ENCODE measurements around the gene CREBBP. TPM values are rescaled to one million over a fixed set of nuclear protein-coding genes. Genes with fewer than 3 reads are reported as not detected.

CREBBP gene
- total RNA-seq, 1 experiment from 2014 or later = 79.1 TPM

DNA sequence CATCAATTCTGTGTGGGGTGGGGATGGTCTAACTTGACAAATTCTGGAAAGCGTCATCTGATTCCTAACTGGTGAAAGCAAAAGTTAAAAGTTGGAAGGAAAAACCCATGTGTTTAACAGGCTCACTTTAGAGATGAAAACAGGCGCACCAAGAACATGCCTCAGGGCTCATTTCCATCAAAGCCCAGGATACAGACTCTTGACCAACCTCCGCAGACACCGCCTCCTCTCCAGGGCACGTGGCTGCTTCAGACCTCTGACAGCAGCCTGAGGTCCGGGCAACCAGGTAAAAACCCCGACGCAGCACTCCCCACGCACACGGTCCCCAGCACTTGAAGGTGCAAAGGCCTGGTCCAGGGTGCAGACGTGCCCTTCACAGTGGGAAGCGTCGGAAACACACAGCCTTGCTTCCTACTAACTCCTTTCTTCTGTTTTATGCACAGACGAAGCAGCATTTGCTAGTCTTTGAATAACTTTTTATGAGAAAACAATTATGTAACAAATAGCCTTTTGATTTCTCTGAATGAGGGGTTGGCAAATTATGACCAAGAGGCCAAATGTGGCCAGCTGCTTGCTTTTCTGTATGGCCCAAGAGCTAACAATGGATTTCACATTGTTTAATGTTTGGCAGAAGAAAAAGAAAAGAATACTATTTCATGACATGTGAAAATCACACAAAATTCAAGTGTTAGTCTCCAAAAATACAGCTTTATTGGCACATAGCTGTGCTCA, 119.0 kb downstream of the CREBBP start:
- no peak overlapping the region for H2AK5ac ChIP-seq (ENCODE audit: insufficient read length, low read length)
- Mint-ChIP-seq H3K36me3 (ENCODE audit: insufficient read depth in 1 of 3, low read depth in 3 of 3) (peaks cover 8 to 84% (median 53%) of the 10 kb centered on the region in 3 experiments; a peak in 6 of 7 replicates), H3K4me1 (no peaks in the 10 kb centered on the region), H3K9me3 (no peaks in the 10 kb centered on the region), H3K4me3 (no peak overlapping the region), H3K27ac (peak overlapping the region in 2 of 3 experiments; percentile 28 to 69; a peak in 3 of 7 replicates), H3K27me3 (ENCODE audit: low read depth) (no peaks in the 10 kb centered on the region)
- H3K14ac ChIP-seq (ENCODE audit: insufficient read depth, low read length) = no peak overlapping the region
- H3K23me2 ChIP-seq (ENCODE audit: insufficient read length, low read depth, low read length, poor library complexity, severe bottlenecking) = no peaks in the 10 kb centered on the region
- H2BK12ac ChIP-seq (ENCODE audit: insufficient read length, low read depth, low read length) = no peak overlapping the region
- H4K91ac ChIP-seq (ENCODE audit: insufficient read length, low read depth, low read length) = no peak overlapping the region
- no peak overlapping the region for H3K4ac ChIP-seq (ENCODE audit: low read depth, low read length)
- no peak for DNase-seq
- no peak overlapping the region for H3K56ac ChIP-seq (ENCODE audit: insufficient read length, low read depth, low read length)
- H3K27ac ChIP-seq (ENCODE audit: insufficient read length, low read depth, low read length) = no peak overlapping the region
- TF ChIP-seq, protein P1, sequence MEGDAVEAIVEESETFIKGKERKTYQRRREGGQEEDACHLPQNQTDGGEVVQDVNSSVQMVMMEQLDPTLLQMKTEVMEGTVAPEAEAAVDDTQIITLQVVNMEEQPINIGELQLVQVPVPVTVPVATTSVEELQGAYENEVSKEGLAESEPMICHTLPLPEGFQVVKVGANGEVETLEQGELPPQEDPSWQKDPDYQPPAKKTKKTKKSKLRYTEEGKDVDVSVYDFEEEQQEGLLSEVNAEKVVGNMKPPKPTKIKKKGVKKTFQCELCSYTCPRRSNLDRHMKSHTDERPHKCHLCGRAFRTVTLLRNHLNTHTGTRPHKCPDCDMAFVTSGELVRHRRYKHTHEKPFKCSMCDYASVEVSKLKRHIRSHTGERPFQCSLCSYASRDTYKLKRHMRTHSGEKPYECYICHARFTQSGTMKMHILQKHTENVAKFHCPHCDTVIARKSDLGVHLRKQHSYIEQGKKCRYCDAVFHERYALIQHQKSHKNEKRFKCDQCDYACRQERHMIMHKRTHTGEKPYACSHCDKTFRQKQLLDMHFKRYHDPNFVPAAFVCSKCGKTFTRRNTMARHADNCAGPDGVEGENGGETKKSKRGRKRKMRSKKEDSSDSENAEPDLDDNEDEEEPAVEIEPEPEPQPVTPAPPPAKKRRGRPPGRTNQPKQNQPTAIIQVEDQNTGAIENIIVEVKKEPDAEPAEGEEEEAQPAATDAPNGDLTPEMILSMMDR (conservative IDR thresholded peaks at IDR 0.05) = no peak
- H3K27me3 ChIP-seq (ENCODE audit: insufficient read depth, low read length) = no peaks in the 10 kb centered on the region
- no peak overlapping the region for H3K18ac ChIP-seq (ENCODE audit: insufficient read length, low read depth, low read length)
- H2BK120ac ChIP-seq (ENCODE audit: low read depth, low read length, poor library complexity, severe bottlenecking) = no peak overlapping the region
- no peak overlapping the region for H2AFZ ChIP-seq (ENCODE audit: low read length)
- no peaks in the 10 kb centered on the region for H4K20me1 ChIP-seq (ENCODE audit: control insufficient read depth, insufficient read depth, insufficient read length)
- H4K8ac ChIP-seq (replicated peaks; ENCODE audit: insufficient read length, low read depth, low read length) = no peak overlapping the region
- H3K23ac ChIP-seq (ENCODE audit: insufficient read length, low read depth, low read length) = no peak overlapping the region
- no peak overlapping the region for H2BK20ac ChIP-seq (ENCODE audit: low read depth, low read length, poor library complexity, severe bottlenecking)
- no peak overlapping the region for H3K9ac ChIP-seq (ENCODE audit: extremely low read depth, insufficient read length, low read length)
- H3T11ph ChIP-seq (ENCODE audit: low read length) = no peak overlapping the region
- no peak overlapping the region for H2BK5ac ChIP-seq (ENCODE audit: insufficient read length, low read length)
- H3K79me2 ChIP-seq (ENCODE audit: insufficient read depth, low read length) = no peaks in the 10 kb centered on the region
- no peaks in the 10 kb centered on the region for H3K4me1 ChIP-seq (ENCODE audit: insufficient read depth, low read length)
- no peaks in the 10 kb centered on the region for H3K9me3 ChIP-seq (ENCODE audit: control insufficient read depth, low read depth, low read length)
- H3K79me1 ChIP-seq (ENCODE audit: insufficient read depth, low read depth, low read length, poor library complexity, severe bottlenecking) = peaks cover 6% of the 10 kb centered on the region
- H3K4me2 ChIP-seq (ENCODE audit: insufficient read depth, insufficient read length, low read length) = no peak overlapping the region
- H2BK15ac ChIP-seq (ENCODE audit: low read depth, low read length) = no peak overlapping the region
- no CpG with 5 or more reads among the region's 14 CpGs for WGBS (ENCODE audit: extremely low coverage, insufficient read length, low lambda C conversion rate)
- H4K5ac ChIP-seq (ENCODE audit: insufficient read length, low read depth, low read length) = no peak overlapping the region

Measured in H9 (cell line).